HUES6 (cell line): ENCODE data around the gene DYNC1H1.
A peak's percentile ranks its signal among the peaks of the same experiment; 100 is the strongest.

Source experiments
- H3K27ac ChIP-seq: 2 replicates; pipeline ENCODE4 v1.7.0; 2013; ENCODE audit warnings: low read depth, mild to moderate bottlenecking, low read length, inconsistent platforms
- H3K27me3 ChIP-seq: 2 replicates; pipeline ENCODE4 v1.6.1; 2013; ENCODE audit warnings: low read length; ENCODE audit not compliant: control insufficient read depth, insufficient read depth
- H3K36me3 ChIP-seq: 2 replicates; pipeline ENCODE4 v1.6.1; 2013; ENCODE audit warnings: low read length; ENCODE audit not compliant: control insufficient read depth, insufficient read depth
- H3K4me1 ChIP-seq: 2 replicates; pipeline ENCODE4 v1.6.1; 2013; ENCODE audit warnings: low read length; ENCODE audit not compliant: control insufficient read depth, insufficient read depth
- H3K4me3 ChIP-seq: 2 replicates; pipeline ENCODE4 v1.5.1; 2013; ENCODE audit warnings: low read depth, low read length
- H3K9ac ChIP-seq: one replicate; pipeline ENCODE4 v1.6.1; 2013; ENCODE audit warnings: mild to moderate bottlenecking, low read length
- H3K9me3 ChIP-seq: 2 replicates; pipeline ENCODE4 v1.6.1; 2013; ENCODE audit warnings: low read depth, low read length; ENCODE audit not compliant: control insufficient read depth, insufficient read depth

The DYNC1H1 gene

GRCh38 chr14:102095231-102095870 is 131.0 kb downstream of the DYNC1H1 start:
- no peaks in the 10 kb centered on the region for H3K36me3 ChIP-seq
- H3K4me3 ChIP-seq: no peak overlapping the region
- no peak overlapping the region for H3K9ac ChIP-seq
- no peaks in the 10 kb centered on the region for H3K27me3 ChIP-seq
- H3K4me1 ChIP-seq: peaks cover 26% of the 10 kb centered on the region
- no peak overlapping the region for H3K27ac ChIP-seq
- H3K9me3 ChIP-seq: no peaks in the 10 kb centered on the region

GRCh38 chr14:102095871-102096568 is 131.6 kb downstream of the DYNC1H1 start:
- no peak overlapping the region for H3K9ac ChIP-seq
- H3K4me1 ChIP-seq: peaks cover 26% of the 10 kb centered on the region

GRCh38 chr14:102096569-102097188 is 132.3 kb downstream of the DYNC1H1 start:
- no peak overlapping the region for H3K9ac ChIP-seq
- peaks cover 26% of the 10 kb centered on the region for H3K4me1 ChIP-seq
- no peaks in the 10 kb centered on the region for H3K9me3 ChIP-seq
- no peaks in the 10 kb centered on the region for H3K27me3 ChIP-seq
- 0 out of 2 replicates have a peak overlapping the region, but pooled peaks have one; percentile 18 for H3K27ac ChIP-seq
- H3K4me3 ChIP-seq: no peak overlapping the region
- H3K36me3 ChIP-seq: no peaks in the 10 kb centered on the region

More at GRCh38 chr14:102095871-102096568, 131.6 kb downstream of the DYNC1H1 start:
- Histone ChIP-seq H3K9me3 (no peaks in the 10 kb centered on the region), H3K4me3 (no peak overlapping the region; the same call in 1 of the 2 replicates), H3K36me3 (no peaks in the 10 kb centered on the region), H3K27me3 (no peaks in the 10 kb centered on the region), H3K27ac (no peak overlapping the region)

GRCh38 chr14:102097441-102098135 is 133.2 kb downstream of the DYNC1H1 start:
- Histone ChIP-seq H3K9ac (no peak overlapping the region), H3K4me1 (peaks cover 26% of the 10 kb centered on the region), H3K9me3 (no peaks in the 10 kb centered on the region), H3K4me3 (no peak overlapping the region), H3K27ac (0 out of 2 replicates have a peak overlapping the region, but pooled peaks have one; percentile 18), H3K36me3 (no peaks in the 10 kb centered on the region), H3K27me3 (no peaks in the 10 kb centered on the region)

- Histone ChIP-seq H3K9me3 (no peaks in the 10 kb centered on the region), H3K36me3 (no peaks in the 10 kb centered on the region), H3K4me1 (peaks cover 6% of the 10 kb centered on the region; the same call in 1 of the 2 replicates), H3K4me3 (no peak overlapping the region), H3K27me3 (no peaks in the 10 kb centered on the region), H3K27ac (no peak overlapping the region), H3K9ac (no peak overlapping the region)
Measured at GRCh38 chr14:102103062-102103695, 138.8 kb downstream of the DYNC1H1 start.

- Histone ChIP-seq H3K27me3 (no peaks in the 10 kb centered on the region), H3K4me1 (peaks cover 6% of the 10 kb centered on the region; the same call in 1 of the 2 replicates), H3K4me3 (no peak overlapping the region), H3K36me3 (no peaks in the 10 kb centered on the region), H3K9ac (no peak overlapping the region), H3K9me3 (peaks cover 18% of the 10 kb centered on the region), H3K27ac (no peak overlapping the region)
Measured at GRCh38 chr14:102105369-102105768, 141.0 kb downstream of the DYNC1H1 start.
